Panc1 (cell line): ENCODE measurements around the gene RNASE1. TPM values are rescaled to one million over a fixed set of nuclear protein-coding genes. Genes with fewer than 3 reads are reported as not detected.

Source experiments
- ATAC-seq: fragments of 200-7000 bp; cut with Tn5 transposase; 2 replicates; pipeline ENCODE4 v1.9.1; 2020; ENCODE audit warnings: mild to moderate bottlenecking, moderate library complexity
- BruUV-seq: library from RNA; stranded (reverse); fragments of 400-500 nt; replicated peaks from 2 replicates; lab custom pipeline; 2021; lab: Mats Ljungman, UMichigan
- CTCF ChIA-PET: fragments of 300-600 bp; sonication (Branson Sonifier 250); formaldehyde crosslinking; loops from one replicate; lab custom pipeline; 2022; ENCODE audit warnings: antibody characterized with exemption; lab: Charles Lee
- POLR2A ChIA-PET: fragments of 300-600 bp; sonication (Branson Sonifier 250); formaldehyde crosslinking; loops from one replicate; lab custom pipeline; 2022; ENCODE audit warnings: antibody characterized with exemption; lab: Charles Lee
- DNase-seq: peaks from one replicate; pipeline ENCODE4 v3.0.0-alpha.2; 2010; ENCODE audit warnings: low read depth, low spot score
- H3K27ac ChIP-seq: 2 replicates; pipeline ENCODE4 v1.5.1; 2011; ENCODE audit warnings: mild to moderate bottlenecking, low read length, inconsistent platforms
- H3K27me3 ChIP-seq: fragments of 200-500 bp; sonication (Bioruptor generic); 2 replicates; pipeline ENCODE4 v1.6.0; 2014; ENCODE audit warnings: low read length, inconsistent platforms; ENCODE audit not compliant: control insufficient read depth, insufficient read depth
- H3K36me3 ChIP-seq: fragments of 200-500 bp; sonication (Bioruptor generic); 2 replicates; pipeline ENCODE4 v1.5.1; 2014; ENCODE audit warnings: inconsistent platforms, mild to moderate bottlenecking, low read length, moderate library complexity; ENCODE audit not compliant: control insufficient read depth, insufficient read depth
- H3K4me1 ChIP-seq: 2 replicates; pipeline ENCODE4 v1.5.1; 2011; ENCODE audit warnings: inconsistent platforms, mild to moderate bottlenecking, low read length, moderate library complexity; ENCODE audit not compliant: control insufficient read depth, insufficient read depth
- H3K4me3 ChIP-seq, 2 experiments: 2 replicates each; pipeline ENCODE4 v1.5.1; 2011 to 2012; ENCODE audit warnings: low read depth in 2 of 2, low read length in 2 of 2, mild to moderate bottlenecking in 2 of 2, inconsistent platforms in 1 of 2, moderate library complexity in 1 of 2
- H3K9me3 ChIP-seq: fragments of 200-500 bp; sonication (Bioruptor generic); 2 replicates; pipeline ENCODE4 v1.5.1; 2014; ENCODE audit warnings: low read depth, mild to moderate bottlenecking, inconsistent platforms, low read length, moderate library complexity; ENCODE audit not compliant: control insufficient read depth, insufficient read depth
- POLR2AphosphoS5 ChIP-seq: IDR thresholded peaks from 2 replicates; pipeline ENCODE4 v1.6.1; 2012; ENCODE audit warnings: mild to moderate bottlenecking, low read depth, low read length, moderate library complexity
- REST ChIP-seq, 2 experiments: IDR thresholded peaks; 2 replicates each; pipeline ENCODE4 v1.6.1; 2011 to 2012; ENCODE audit warnings: low read depth in 2 of 2, control low read depth in 1 of 2, low read length in 1 of 2, mild to moderate bottlenecking in 1 of 2, moderate library complexity in 1 of 2; ENCODE audit not compliant: insufficient read depth in 1 of 2
- SIN3A ChIP-seq: IDR thresholded peaks from 2 replicates; pipeline ENCODE4 v1.6.1; 2012; ENCODE audit warnings: low read depth, mild to moderate bottlenecking, low read length, moderate library complexity, borderline replicate concordance; ENCODE audit not compliant: insufficient read depth
- TCF7L2 ChIP-seq: IDR thresholded peaks from 2 replicates; pipeline ENCODE4 v1.6.1; 2011; ENCODE audit warnings: mild to moderate bottlenecking, low read depth, low read length, inconsistent platforms
- in situ Hi-C: cut with HindIII; loops from 2 replicates; pipeline ENCODE4 v1.10.0; 2016; ENCODE audit warnings: low sequenced_read_pairs, low pct_unique_long_range_greater_than_20kb
- intact Hi-C: fragments of 100-400 bp; cut with micrococcal nuclease; formaldehyde crosslinking; loops from one replicate; pipeline ENCODE4 v1.10.0; 2022; ENCODE audit not compliant: unreplicated experiment
- total RNA-seq: library from RNA; stranded (reverse); gene quantifications from one replicate; pipeline ENCODE4 v1.2.1, GENCODE V29; 2021; ENCODE audit not compliant: unreplicated experiment
- TF ChIP-seq, protein P1 (sequence below): fragments of 450-650 bp; IDR thresholded peaks from 2 replicates; pipeline ENCODE4 v1.5.1; 2017; ENCODE audit warnings: mild to moderate bottlenecking

RNASE1 gene
- total RNA-seq, 1 experiment from 2014 or later = 0.69 TPM

- no peak for TF ChIP-seq REST (IDR thresholded peaks at IDR 0.05; ENCODE audit: insufficient read depth in 1 of 2, low read depth in 2 of 2, low read length in 1 of 2)
- TF ChIP-seq SIN3A = no peak
- TF ChIP-seq TCF7L2 = no peak
- no peak for TF ChIP-seq POLR2AphosphoS5
- TF ChIP-seq, protein P1, sequence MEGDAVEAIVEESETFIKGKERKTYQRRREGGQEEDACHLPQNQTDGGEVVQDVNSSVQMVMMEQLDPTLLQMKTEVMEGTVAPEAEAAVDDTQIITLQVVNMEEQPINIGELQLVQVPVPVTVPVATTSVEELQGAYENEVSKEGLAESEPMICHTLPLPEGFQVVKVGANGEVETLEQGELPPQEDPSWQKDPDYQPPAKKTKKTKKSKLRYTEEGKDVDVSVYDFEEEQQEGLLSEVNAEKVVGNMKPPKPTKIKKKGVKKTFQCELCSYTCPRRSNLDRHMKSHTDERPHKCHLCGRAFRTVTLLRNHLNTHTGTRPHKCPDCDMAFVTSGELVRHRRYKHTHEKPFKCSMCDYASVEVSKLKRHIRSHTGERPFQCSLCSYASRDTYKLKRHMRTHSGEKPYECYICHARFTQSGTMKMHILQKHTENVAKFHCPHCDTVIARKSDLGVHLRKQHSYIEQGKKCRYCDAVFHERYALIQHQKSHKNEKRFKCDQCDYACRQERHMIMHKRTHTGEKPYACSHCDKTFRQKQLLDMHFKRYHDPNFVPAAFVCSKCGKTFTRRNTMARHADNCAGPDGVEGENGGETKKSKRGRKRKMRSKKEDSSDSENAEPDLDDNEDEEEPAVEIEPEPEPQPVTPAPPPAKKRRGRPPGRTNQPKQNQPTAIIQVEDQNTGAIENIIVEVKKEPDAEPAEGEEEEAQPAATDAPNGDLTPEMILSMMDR = no peak
- CTCF ChIA-PET = no interaction called here
- no peak for DNase-seq
- no peak for ATAC-seq
- no TSS peak for BruUV-seq
- Histone ChIP-seq H3K36me3 (no peaks in the 10 kb centered on the region), H3K4me3 (no peak overlapping the region), H3K9me3 (no peaks in the 10 kb centered on the region), H3K4me1 (no peaks in the 10 kb centered on the region), H3K27me3 (no peaks in the 10 kb centered on the region), H3K27ac (no peak overlapping the region)
- in situ Hi-C loops (no loop called here), intact Hi-C loops (no loop called here)
- POLR2A ChIA-PET = no interaction called here
Measured at GRCh38 chr14:20787025-20787424, 15.6 kb downstream of the RNASE1 start.

GRCh38 chr14:20782280-20782890, 20.3 kb downstream of the RNASE1 start:
- H3K27me3 ChIP-seq = peaks cover 4% of the 10 kb centered on the region; the same call in 1 of the 2 replicates
- BruUV-seq = no TSS peak
- DNase-seq = no peak
- POLR2A ChIA-PET = no interaction called here
- ATAC-seq = no peak
- in situ Hi-C loops = no loop called here
- no peaks in the 10 kb centered on the region for H3K36me3 ChIP-seq
- no peak overlapping the region for H3K4me3 ChIP-seq
- no peak overlapping the region for H3K27ac ChIP-seq
- CTCF ChIA-PET = no interaction called here
- intact Hi-C loops = no loop called here
- H3K4me1 ChIP-seq = no peaks in the 10 kb centered on the region
- H3K9me3 ChIP-seq = no peaks in the 10 kb centered on the region
- TF ChIP-seq REST (IDR thresholded peaks at IDR 0.05; ENCODE audit: insufficient read depth in 1 of 2, low read depth in 2 of 2, low read length in 1 of 2) (no peak), SIN3A (no peak), TCF7L2 (no peak), POLR2AphosphoS5 (no peak)
- TF ChIP-seq, protein P1 = no peak
